GM10847 (cell line): ENCODE measurements around the gene CELF2.

ENCODE experiments used
- POLR2A ChIP-seq: IDR thresholded peaks from 2 replicates; pipeline ENCODE4 v1.6.1; 2011; ENCODE audit not compliant: insufficient read length; ENCODE audit errors: extremely low read depth

CELF2 gene

GRCh38 chr10:11257440-11258090, 239.9 kb downstream of the CELF2 start:
- no peak for TF ChIP-seq POLR2A

- TF ChIP-seq POLR2A = no peak
Measured at GRCh38 chr10:11260170-11260569, 242.5 kb downstream of the CELF2 start.

GRCh38 chr10:11261143-11261542, 243.5 kb downstream of the CELF2 start:
- TF ChIP-seq POLR2A = no peak

GRCh38 chr10:11261687-11262493, 244.2 kb downstream of the CELF2 start:
- no peak for TF ChIP-seq POLR2A

DNA sequence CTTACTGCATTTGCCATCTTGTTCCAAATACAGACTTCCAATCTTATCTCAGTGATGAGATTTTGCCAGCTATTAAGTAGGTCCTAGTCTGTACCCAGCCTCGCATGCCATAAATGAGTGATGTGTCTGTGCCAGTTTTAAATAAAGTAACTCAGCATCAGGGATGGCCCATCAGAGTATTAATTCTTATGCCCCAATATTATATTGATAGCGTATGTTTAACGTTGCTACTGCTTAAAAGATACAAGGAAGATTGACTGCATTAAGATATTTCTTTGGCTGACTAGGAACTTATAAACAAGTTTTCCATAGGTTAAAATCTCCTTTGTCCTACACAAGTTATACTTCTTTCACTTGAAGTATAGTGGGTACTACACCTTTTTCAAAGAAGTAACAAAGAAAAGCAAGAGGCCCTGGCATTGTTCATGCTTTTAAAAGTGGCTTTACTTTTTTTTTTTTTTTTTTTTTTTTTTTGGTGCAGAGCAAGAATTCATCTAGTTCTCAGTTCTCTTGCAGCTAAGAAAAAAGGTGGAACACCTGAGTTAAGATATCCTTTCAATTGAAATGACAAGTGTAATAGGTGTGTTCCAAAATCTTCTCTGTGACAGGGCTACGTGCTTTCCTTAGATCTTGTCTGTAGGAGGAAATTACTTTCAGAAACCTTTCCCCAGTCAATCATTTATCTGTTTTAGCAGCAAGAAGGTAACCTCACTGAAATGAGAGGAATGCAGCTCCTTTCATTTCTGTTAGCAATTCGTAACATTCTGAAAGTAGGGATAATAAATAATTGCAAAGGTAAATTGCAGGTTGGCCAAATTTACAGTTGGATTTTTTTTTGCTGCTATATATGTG, 245.0 kb downstream of the CELF2 start:
- TF ChIP-seq POLR2A = no peak

DNA sequence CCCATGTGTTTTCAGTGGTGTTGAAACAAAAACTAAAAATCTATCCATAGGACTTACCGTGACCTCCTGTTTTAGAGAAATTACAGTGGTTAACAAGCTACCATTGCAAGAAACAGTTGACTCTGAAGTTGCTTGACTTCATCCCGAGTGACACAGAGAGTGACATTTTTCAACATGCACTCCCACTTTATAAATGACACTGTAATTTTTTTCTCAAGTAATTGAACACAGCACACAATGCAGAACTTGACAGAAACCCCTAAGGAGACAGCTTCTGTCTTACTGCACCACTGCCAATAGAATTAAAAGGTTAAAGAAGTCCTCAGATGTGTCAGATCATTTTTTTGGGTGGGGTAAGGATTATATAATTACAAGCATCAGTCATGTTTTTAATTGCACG, 246.1 kb downstream of the CELF2 start:
- no peak for TF ChIP-seq POLR2A

DNA sequence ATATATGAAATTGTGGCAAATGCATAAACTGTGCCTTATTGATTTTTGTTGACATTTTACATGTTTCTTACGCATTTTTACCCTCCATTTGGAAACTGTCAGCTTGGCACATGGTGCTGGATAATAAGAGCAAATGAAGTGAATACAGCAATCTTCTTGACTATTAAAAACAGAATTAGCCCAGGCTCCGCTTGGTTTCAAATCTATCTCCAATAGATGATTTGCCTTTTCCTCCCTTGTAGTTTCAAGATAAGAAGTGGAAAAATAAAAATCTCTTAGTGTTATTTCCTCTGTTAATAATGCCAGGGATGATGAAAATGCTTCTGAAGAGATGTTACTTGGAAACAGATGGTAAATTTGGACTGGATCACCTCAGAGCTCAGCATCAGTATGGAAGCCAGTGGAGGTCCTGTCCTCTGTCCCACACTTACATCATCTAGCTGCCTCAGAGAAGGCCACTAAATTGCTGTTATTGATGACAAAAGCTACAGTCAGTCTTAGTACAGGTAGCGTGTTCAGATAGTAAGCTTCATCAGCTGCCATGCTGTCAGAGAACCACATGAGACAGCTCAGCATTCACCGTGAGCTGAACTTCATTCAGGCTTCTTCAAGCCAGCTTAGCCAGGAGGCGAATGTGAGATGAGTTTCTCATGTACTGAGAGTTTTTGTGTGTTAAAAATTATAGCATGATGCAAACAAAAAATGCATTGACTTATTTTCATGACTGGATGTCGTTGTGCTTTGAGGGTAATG, 246.8 kb downstream of the CELF2 start:
- no peak for TF ChIP-seq POLR2A

DNA sequence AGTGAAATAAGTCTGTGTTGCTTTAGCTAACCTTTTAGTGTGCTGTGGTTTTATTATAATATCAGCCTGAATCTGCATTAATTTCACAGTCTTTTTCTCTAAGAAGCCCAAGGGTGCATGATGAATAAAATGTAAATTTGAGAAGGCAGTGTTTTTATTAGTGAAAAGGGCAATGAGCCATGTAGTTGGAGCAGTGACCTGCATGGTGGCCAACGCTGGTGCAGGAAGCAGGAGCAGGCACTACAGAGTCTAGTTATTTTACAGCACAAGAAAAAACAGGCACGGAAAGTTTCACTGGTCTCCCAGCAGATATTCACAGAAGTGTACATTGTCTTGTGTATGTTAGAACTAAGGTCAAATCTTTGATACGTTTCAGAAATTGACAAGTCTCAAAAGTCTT, 247.8 kb downstream of the CELF2 start:
- no peak for TF ChIP-seq POLR2A

- no peak for TF ChIP-seq POLR2A
Measured at GRCh38 chr10:11266426-11266825, 248.8 kb downstream of the CELF2 start.

- TF ChIP-seq POLR2A = no peak
Measured at GRCh38 chr10:11270135-11270857, 252.6 kb downstream of the CELF2 start.

DNA sequence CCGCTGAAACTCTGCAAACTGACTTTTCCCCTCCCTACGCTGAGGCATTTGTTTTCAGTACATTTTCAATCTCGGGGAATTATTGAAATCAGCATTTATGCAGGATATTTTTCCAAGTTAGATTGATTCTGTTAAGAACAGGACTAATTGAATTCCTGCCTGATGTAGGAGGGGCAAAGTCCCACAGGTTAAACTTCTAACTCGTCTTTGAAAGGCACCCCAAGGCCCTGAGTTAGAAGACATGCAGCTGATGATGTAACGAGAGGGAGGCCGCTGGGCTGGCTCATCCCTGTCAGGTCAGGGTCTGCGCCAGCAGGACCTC, 253.1 kb downstream of the CELF2 start:
- no peak for TF ChIP-seq POLR2A

DNA sequence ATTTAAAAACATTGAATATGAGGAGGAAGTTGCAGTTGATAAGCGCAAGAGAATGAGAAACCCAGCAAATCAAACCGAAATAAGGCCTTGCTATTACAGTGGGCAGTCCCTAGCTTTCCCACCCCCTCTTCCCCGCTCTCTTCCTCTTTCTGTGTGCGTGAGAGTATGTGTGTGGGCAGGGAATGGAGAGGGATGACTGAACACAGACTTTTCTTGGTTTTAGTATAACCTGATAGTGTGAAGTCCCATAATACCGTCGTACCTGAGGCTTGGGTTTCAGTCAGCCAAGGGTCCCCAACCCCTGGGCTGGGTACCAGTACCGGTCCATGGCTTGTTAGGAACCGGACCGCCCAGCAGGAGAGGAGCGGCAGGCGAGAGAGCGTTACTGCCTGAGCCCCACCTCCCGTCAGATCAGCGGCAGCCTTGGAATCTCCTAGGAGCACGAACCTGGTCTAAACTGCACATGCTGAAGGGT, 255.3 kb downstream of the CELF2 start:
- no peak for TF ChIP-seq POLR2A

GRCh38 chr10:11274452-11274851, 256.8 kb downstream of the CELF2 start:
- no peak for TF ChIP-seq POLR2A

DNA sequence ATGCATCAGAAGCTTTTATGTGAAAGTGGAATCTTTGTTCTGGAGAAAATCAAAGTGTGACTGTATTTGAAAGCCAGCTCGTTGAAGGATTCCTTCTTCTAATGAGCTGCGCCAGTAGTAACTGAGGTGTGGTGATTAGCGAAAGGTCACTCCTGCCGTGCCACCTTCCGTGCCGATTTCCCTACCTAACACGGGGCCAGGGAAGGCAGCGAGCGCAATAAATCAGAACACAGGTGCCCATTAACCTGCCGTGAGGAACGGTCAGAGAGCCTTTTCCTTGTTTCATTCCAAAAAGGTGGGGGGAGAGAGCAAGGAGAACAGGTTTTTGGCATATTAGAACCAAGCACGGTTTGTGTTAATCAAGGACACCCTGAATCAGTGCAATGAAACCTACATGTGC, 258.0 kb downstream of the CELF2 start:
- TF ChIP-seq POLR2A = no peak
